ENCODE results near the gene RNF157.

Gene RNF157

DNA sequence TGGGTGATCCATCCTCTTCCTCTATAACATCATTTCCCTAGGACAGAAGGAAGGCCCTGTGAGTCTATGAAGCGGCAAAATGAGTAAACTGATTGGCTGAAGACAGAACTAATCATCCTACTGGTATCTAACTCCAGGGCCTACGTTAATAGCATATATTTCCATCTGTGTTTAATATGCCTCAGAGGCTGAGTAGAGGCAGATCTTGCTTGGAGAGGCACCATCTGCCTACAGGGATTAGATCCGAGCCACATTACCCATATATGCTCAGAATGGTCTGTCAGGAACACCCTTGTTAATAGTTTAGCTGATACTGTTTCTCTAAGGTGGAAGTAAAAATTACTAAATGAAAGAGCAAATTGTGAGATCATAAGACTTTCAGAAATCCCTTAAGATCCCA, 86.0 kb downstream of the RNF157 start:
- no peak for DNase-seq (ENCODE audit: low read depth)
- H3K4me3 ChIP-seq (ENCODE audit: low read depth, low read length): no peak overlapping the region
- no peak for TF ChIP-seq CTCF (IDR thresholded peaks at IDR 0.05; ENCODE audit: insufficient read depth, low read depth, low read length, missing control alignments)

DNA sequence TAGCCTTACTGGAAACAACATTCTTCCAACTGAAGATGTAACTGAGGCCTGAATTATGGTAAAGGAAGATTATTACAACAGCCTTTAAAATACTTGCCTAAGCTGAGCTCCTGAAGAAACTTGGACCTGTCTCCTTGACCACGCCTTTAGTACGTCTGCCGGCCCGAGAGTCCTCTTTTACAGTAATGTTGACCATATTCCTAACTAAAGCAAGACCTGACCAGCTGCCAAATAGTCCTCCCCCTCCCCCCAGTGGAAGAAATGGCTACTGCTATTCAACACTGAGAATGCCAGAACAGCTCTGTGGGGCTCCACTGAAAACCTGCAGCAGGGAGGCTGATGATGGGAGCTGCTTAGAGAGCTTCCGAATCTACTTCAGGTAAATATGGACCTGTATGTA, 86.7 kb downstream of the RNF157 start:
- H3K4me3 ChIP-seq (ENCODE audit: low read depth, low read length): no peak overlapping the region
- DNase-seq (ENCODE audit: low read depth): no peak
- TF ChIP-seq CTCF (IDR thresholded peaks at IDR 0.05; ENCODE audit: insufficient read depth, low read depth, low read length, missing control alignments): no peak

- TF ChIP-seq CTCF (IDR thresholded peaks at IDR 0.05; ENCODE audit: insufficient read depth, low read depth, low read length, missing control alignments): no peak
- no peak overlapping the region for H3K4me3 ChIP-seq (ENCODE audit: low read depth, low read length)
- no peak for DNase-seq (ENCODE audit: low read depth)
Observed at GRCh38 chr17:76153202-76153601, 87.1 kb downstream of the RNF157 start.

DNA sequence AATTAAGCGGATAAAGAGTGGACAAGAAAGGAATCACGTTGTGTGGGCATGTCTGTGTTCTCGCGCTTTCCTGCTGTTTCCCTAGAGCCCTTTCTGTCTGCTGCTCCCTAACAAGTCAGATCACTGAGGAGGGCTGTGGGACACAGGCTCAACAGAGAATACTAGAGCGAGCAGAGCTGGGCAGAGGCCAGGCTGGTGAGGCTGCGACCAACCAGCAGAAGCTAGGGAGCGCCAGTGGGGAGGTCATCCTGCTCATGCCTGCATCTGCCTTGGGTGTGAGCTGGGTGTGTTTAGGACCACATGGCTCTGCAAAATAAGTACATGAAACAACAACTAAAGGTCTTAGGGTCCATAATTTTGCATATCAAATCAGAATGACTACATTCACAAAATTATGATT, 87.7 kb downstream of the RNF157 start:
- no peak for DNase-seq (ENCODE audit: low read depth)
- H3K4me3 ChIP-seq (ENCODE audit: low read depth, low read length): no peak overlapping the region
- no peak for TF ChIP-seq CTCF (IDR thresholded peaks at IDR 0.05; ENCODE audit: insufficient read depth, low read depth, low read length, missing control alignments)

DNA sequence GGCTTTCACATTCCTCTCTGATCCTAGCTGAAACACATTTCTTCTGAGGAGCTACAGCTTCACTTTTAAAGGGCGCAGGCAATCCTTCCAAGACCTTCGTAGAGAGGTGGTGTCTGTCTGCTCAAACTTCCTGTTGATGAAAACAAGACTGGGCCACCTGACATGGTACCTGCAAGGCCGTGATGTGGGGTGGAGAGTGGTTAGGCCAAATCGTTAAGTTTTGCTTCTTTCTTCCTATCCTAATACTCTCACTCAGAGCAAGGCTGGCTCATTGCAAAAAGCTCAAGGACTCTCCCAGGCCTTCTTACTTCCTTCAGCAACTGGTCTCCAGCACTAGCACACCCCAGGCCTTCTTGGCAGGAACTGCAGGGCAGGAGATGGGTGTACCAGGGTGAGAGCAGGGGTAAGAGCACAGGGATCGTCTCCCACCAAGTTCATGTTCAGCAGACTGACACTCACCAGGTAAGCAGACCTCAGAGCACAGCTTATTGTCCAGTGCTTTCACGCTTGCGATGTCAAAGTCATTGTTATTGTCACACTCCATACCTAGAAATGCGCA, 88.3 kb downstream of the RNF157 start:
- TF ChIP-seq CTCF (IDR thresholded peaks at IDR 0.05; ENCODE audit: insufficient read depth, low read depth, low read length, missing control alignments): no peak

DNA sequence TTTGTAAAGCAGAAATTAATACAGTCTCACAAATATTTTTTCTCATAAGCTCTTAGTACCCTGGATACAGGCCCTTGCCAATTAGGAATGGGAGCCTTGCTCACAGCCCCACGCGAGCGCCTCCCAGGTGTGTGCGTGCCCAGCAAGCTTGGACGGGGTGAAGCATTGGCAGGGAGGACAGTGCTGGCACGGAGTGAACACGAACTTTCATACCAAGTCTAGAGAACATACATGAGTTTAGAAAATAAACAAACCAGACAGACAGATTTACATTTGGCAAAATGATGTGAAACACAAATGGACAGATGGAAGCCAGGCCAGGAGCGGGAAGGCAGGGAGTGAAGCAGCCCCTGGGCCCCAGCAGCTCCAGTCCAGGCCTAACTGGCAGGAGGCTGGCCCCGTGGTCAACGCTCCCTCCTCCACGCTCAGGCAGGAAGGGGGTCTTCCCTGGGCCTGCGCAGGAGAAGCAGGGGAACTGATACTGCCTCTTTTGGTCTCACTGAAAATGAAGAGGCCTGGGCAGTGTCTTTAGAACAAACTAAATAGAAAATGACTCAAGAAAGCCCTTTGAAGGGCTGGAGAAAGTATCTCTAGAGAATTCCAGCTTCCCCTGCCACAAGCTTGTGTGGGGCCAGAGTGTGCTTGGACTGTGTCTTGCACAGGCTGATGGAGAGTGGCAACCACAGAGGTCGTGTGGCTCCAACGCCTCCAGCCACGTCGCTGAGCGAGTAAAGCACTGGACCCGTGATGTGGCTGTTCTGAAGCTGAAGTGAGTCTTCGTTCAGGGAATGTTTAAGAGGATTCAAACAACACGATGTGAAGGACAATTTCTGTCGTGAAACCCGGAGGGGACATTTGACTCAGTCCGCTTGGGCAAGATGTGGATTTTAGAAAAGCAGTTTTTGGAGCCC, 89.3 kb downstream of the RNF157 start:
- no peak for DNase-seq (ENCODE audit: low read depth)
- no peak for TF ChIP-seq CTCF (IDR thresholded peaks at IDR 0.05; ENCODE audit: insufficient read depth, low read depth, low read length, missing control alignments)
- no peak overlapping the region for H3K4me3 ChIP-seq (ENCODE audit: low read depth, low read length)

More for the DNA sequence above, 88.3 kb downstream of the RNF157 start:
- H3K4me3 ChIP-seq (ENCODE audit: low read depth, low read length): no peak overlapping the region
- no peak for DNase-seq (ENCODE audit: low read depth)
